GM23338 (cell line): Measurements from ENCODE around the gene AGAP1. TPM values are rescaled to one million over a fixed set of nuclear protein-coding genes. Genes with fewer than 3 reads are reported as not detected.

Experiments used
- ATAC-seq: fragments of 200-7000 bp; cut with Tn5 transposase; 3 replicates; pipeline ENCODE4 v1.9.1; 2020
- DNase-seq: peaks from one replicate; pipeline ENCODE4 v3.0.0-alpha.2; 2015; ENCODE audit warnings: low spot score
- H2AFZ ChIP-seq: fragments of 200-600 bp; sonication (generic); 2 replicates; pipeline ENCODE4 v1.8.0; 2016; ENCODE audit warnings: antibody characterized with exemption, mild to moderate bottlenecking, moderate library complexity
- H3F3A ChIP-seq: fragments of 200-600 bp; sonication (generic); replicated peaks from 2 replicates; pipeline ENCODE4 v1.8.0; 2017; ENCODE audit warnings: antibody characterized with exemption, mixed run types, low read depth
- H3K27ac ChIP-seq: fragments of 200-600 bp; sonication (generic); 2 replicates; pipeline ENCODE4 v1.6.1; 2016; ENCODE audit warnings: low read depth
- H3K27me3 ChIP-seq: fragments of 200-600 bp; sonication (generic); 2 replicates; pipeline ENCODE4 v1.8.0; 2016; ENCODE audit warnings: mild to moderate bottlenecking, mixed run types, moderate library complexity; ENCODE audit not compliant: insufficient read depth
- H3K36me3 ChIP-seq: fragments of 200-600 bp; sonication (generic); 2 replicates; pipeline ENCODE4 v1.8.0; 2016; ENCODE audit warnings: mild to moderate bottlenecking; ENCODE audit not compliant: insufficient read depth
- H3K4me1 ChIP-seq: fragments of 200-600 bp; sonication (generic); 2 replicates; pipeline ENCODE4 v1.8.0; 2016; ENCODE audit warnings: mild to moderate bottlenecking, moderate library complexity; ENCODE audit not compliant: insufficient read depth
- H3K4me2 ChIP-seq: fragments of 200-600 bp; sonication (generic); 2 replicates; pipeline ENCODE4 v1.7.1; 2017; ENCODE audit warnings: mixed run types
- H3K4me3 ChIP-seq: fragments of 200-600 bp; sonication (generic); 2 replicates; pipeline ENCODE4 v1.6.1; 2016; ENCODE audit warnings: mixed run types
- H3K79me2 ChIP-seq: fragments of 200-600 bp; sonication (generic); replicated peaks from 2 replicates; pipeline ENCODE4 v1.8.0; 2017; ENCODE audit warnings: mild to moderate bottlenecking; ENCODE audit not compliant: insufficient read depth
- H3K9me2 ChIP-seq: fragments of 200-600 bp; sonication (generic); 2 replicates; pipeline ENCODE4 v1.8.0; 2017; ENCODE audit not compliant: insufficient read depth
- H4K20me1 ChIP-seq: fragments of 200-600 bp; sonication (generic); replicated peaks from 2 replicates; pipeline ENCODE4 v1.8.0; 2017; ENCODE audit warnings: mild to moderate bottlenecking; ENCODE audit not compliant: insufficient read depth
- H3K27ac Mint-ChIP-seq: 2 replicates; pipeline ENCODE4 v1.8.0; 2020; ENCODE audit warnings: inconsistent platforms, mild to moderate bottlenecking, moderate library complexity, mixed read lengths
- H3K27me3 Mint-ChIP-seq: 3 replicates; pipeline ENCODE4 v1.8.0; 2022; ENCODE audit warnings: low read depth, mild to moderate bottlenecking, moderate library complexity, mixed read lengths, inconsistent platforms; ENCODE audit not compliant: insufficient read depth, poor library complexity
- H3K36me3 Mint-ChIP-seq: 3 replicates; pipeline ENCODE4 v1.8.0; 2021; ENCODE audit warnings: low read depth, mild to moderate bottlenecking, inconsistent platforms, moderate library complexity, mixed read lengths
- H3K4me1 Mint-ChIP-seq: 3 replicates; pipeline ENCODE4 v1.8.0; 2020; ENCODE audit warnings: mild to moderate bottlenecking, inconsistent platforms, mixed read lengths
- H3K4me3 Mint-ChIP-seq: 3 replicates; pipeline ENCODE4 v1.8.0; 2021; ENCODE audit warnings: moderate library complexity, mild to moderate bottlenecking, inconsistent platforms, mixed read lengths
- H3K9me3 Mint-ChIP-seq: 3 replicates; pipeline ENCODE4 v1.8.0; 2020; ENCODE audit warnings: moderate library complexity, mild to moderate bottlenecking, inconsistent platforms, mixed read lengths
- CREB1 ChIP-seq: fragments of 250-450 bp; sonication (Bioruptor Pico); IDR thresholded peaks from 2 replicates; pipeline ENCODE4 v1.5.0; 2020; ENCODE audit warnings: low read depth, mild to moderate bottlenecking, moderate library complexity
- EZH2 ChIP-seq: fragments of 200-600 bp; sonication (generic); IDR thresholded peaks from one replicate; pipeline ENCODE4 v1.8.0; 2017; ENCODE audit warnings: antibody characterized with exemption, mild to moderate bottlenecking, low read depth; ENCODE audit not compliant: unreplicated experiment
- EZH2phosphoT487 ChIP-seq: fragments of 200-600 bp; sonication (generic); IDR thresholded peaks from one replicate; pipeline ENCODE4 v1.8.1; 2018; ENCODE audit warnings: antibody characterized with exemption; ENCODE audit not compliant: unreplicated experiment
- NANOG ChIP-seq: IDR thresholded peaks from 2 replicates; pipeline ENCODE4 v1.6.1; 2016; ENCODE audit warnings: antibody characterized with exemption, borderline replicate concordance
- ZNF114 ChIP-seq: fragments of 250-450 bp; sonication (Bioruptor Pico); IDR thresholded peaks from 2 replicates; pipeline ENCODE4 v1.5.0; 2020; ENCODE audit warnings: mild to moderate bottlenecking, moderate library complexity
- ZNF331 ChIP-seq: fragments of 250-450 bp; sonication (Bioruptor Pico); IDR thresholded peaks from 2 replicates; pipeline ENCODE4 v1.5.0; 2020; ENCODE audit warnings: low read depth, mild to moderate bottlenecking, moderate library complexity
- polyA plus RNA-seq: library from polyadenylated mRNA; unstranded; fragments of >200 nt; fragmentation: Nextera tagmentation; extraction: Ambion mirVana; gene quantifications from 2 replicates; pipeline ENCODE4 v1.2.1, GENCODE V29; 2016
- total RNA-seq: library from RNA; depleted of rRNA; stranded (reverse); fragments of >200 nt; shearing (Covaris generic); gene quantifications from 2 replicates; pipeline ENCODE4 v1.2.3, GENCODE V29; 2014
- TF ChIP-seq, protein P1 (sequence below): IDR thresholded peaks from 2 replicates; pipeline ENCODE4 v1.6.1; 2016; ENCODE audit warnings: antibody characterized with exemption
- TF ChIP-seq, protein P2 (sequence below): IDR thresholded peaks from one replicate; pipeline ENCODE4 v1.6.1; 2018; ENCODE audit warnings: antibody characterized with exemption; ENCODE audit not compliant: unreplicated experiment
- TF ChIP-seq, protein P3 (sequence below), 2 experiments: fragments of 200-600 bp in 1 of 2; sonication (generic) in 1 of 2; conservative IDR thresholded peaks; 2 replicates each; pipeline versions ENCODE4 v1.5.1 to v1.6.1; 2016 to 2017; ENCODE audit warnings: antibody characterized with exemption in 2 of 2, low read depth in 2 of 2, mild to moderate bottlenecking in 2 of 2, moderate library complexity in 1 of 2

The AGAP1 gene
- total and polyA plus RNA-seq, 2 experiments from 2014 or later, result 13.3 to 27.9 TPM

DNA sequence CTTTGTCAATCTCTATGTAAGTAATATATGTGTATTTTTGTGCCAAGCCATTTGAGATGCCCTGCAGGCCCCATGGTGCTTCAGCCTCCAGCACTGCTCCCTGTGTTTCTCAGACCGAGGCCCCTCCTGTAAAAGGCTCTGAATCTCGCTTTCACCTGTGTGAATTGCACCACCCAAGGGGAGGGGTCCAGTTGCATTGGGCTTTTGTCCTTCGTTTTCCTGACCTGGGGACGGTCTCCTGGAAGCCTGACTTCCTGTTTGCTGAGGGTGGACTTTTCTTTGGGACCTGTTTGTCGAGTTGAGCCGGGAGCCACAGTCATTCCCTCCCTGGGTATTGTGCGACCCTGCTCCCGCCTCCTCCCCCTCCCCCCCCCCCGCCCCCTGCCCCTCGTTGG, 48.9 kb downstream of the AGAP1 start:
- Histone ChIP-seq H3K4me3 (peak overlapping the region; percentile 6; the same call in 1 of the 2 replicates), H3K27ac (peak overlapping the region; percentile 22; the same call in 1 of the 2 replicates), H2AFZ (no peak overlapping the region), H3F3A (0 out of 2 replicates have a peak, but pooled peaks cover 3% of the 10 kb centered on the region), H3K27me3 (no peaks in the 10 kb centered on the region), H3K9me2 (no peaks in the 10 kb centered on the region), H3K4me2 (peak overlapping the region; percentile 37), H3K36me3 (no peaks in the 10 kb centered on the region), H3K79me2 (peaks cover 94% of the 10 kb centered on the region), H4K20me1 (peaks cover 3% of the 10 kb centered on the region), H3K4me1 (peaks cover 41% of the 10 kb centered on the region)
- H3K4me3 Mint-ChIP-seq, result peak overlapping the region; percentile 53
- H3K9me3 Mint-ChIP-seq, result no peaks in the 10 kb centered on the region
- peak overlapping the region; percentile 89 for H3K27ac Mint-ChIP-seq
- ATAC-seq (peak; percentile 83), DNase-seq (peak; percentile 94)
- no peaks in the 10 kb centered on the region for H3K36me3 Mint-ChIP-seq
- TF ChIP-seq, protein P1, sequence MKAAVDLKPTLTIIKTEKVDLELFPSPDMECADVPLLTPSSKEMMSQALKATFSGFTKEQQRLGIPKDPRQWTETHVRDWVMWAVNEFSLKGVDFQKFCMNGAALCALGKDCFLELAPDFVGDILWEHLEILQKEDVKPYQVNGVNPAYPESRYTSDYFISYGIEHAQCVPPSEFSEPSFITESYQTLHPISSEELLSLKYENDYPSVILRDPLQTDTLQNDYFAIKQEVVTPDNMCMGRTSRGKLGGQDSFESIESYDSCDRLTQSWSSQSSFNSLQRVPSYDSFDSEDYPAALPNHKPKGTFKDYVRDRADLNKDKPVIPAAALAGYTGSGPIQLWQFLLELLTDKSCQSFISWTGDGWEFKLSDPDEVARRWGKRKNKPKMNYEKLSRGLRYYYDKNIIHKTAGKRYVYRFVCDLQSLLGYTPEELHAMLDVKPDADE, result peak; percentile 19; the same call in 1 of the 2 replicates
- TF ChIP-seq, protein P2, sequence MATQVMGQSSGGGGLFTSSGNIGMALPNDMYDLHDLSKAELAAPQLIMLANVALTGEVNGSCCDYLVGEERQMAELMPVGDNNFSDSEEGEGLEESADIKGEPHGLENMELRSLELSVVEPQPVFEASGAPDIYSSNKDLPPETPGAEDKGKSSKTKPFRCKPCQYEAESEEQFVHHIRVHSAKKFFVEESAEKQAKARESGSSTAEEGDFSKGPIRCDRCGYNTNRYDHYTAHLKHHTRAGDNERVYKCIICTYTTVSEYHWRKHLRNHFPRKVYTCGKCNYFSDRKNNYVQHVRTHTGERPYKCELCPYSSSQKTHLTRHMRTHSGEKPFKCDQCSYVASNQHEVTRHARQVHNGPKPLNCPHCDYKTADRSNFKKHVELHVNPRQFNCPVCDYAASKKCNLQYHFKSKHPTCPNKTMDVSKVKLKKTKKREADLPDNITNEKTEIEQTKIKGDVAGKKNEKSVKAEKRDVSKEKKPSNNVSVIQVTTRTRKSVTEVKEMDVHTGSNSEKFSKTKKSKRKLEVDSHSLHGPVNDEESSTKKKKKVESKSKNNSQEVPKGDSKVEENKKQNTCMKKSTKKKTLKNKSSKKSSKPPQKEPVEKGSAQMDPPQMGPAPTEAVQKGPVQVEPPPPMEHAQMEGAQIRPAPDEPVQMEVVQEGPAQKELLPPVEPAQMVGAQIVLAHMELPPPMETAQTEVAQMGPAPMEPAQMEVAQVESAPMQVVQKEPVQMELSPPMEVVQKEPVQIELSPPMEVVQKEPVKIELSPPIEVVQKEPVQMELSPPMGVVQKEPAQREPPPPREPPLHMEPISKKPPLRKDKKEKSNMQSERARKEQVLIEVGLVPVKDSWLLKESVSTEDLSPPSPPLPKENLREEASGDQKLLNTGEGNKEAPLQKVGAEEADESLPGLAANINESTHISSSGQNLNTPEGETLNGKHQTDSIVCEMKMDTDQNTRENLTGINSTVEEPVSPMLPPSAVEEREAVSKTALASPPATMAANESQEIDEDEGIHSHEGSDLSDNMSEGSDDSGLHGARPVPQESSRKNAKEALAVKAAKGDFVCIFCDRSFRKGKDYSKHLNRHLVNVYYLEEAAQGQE, result no peak
- TF ChIP-seq ZNF331, result no peak
- no peak for TF ChIP-seq EZH2phosphoT487
- no peak for TF ChIP-seq CREB1 (CRISPR knock-in tag)
- TF ChIP-seq ZNF114 (CRISPR knock-in tag), result no peak
- TF ChIP-seq, protein P3, sequence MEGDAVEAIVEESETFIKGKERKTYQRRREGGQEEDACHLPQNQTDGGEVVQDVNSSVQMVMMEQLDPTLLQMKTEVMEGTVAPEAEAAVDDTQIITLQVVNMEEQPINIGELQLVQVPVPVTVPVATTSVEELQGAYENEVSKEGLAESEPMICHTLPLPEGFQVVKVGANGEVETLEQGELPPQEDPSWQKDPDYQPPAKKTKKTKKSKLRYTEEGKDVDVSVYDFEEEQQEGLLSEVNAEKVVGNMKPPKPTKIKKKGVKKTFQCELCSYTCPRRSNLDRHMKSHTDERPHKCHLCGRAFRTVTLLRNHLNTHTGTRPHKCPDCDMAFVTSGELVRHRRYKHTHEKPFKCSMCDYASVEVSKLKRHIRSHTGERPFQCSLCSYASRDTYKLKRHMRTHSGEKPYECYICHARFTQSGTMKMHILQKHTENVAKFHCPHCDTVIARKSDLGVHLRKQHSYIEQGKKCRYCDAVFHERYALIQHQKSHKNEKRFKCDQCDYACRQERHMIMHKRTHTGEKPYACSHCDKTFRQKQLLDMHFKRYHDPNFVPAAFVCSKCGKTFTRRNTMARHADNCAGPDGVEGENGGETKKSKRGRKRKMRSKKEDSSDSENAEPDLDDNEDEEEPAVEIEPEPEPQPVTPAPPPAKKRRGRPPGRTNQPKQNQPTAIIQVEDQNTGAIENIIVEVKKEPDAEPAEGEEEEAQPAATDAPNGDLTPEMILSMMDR (conservative IDR thresholded peaks at IDR 0.05; ENCODE audit: low read depth in 2 of 2), result 0 out of 4 replicates have a peak, but pooled peaks of 1 of the 2 experiments have one; percentile 5
- no peak for TF ChIP-seq EZH2
- TF ChIP-seq NANOG, result no peak
- peaks cover 61% of the 10 kb centered on the region for H3K4me1 Mint-ChIP-seq
- peaks cover 10% of the 10 kb centered on the region for H3K27me3 Mint-ChIP-seq
